ENCODE measurements around the gene TCP1.

TCP1 gene

DNA sequence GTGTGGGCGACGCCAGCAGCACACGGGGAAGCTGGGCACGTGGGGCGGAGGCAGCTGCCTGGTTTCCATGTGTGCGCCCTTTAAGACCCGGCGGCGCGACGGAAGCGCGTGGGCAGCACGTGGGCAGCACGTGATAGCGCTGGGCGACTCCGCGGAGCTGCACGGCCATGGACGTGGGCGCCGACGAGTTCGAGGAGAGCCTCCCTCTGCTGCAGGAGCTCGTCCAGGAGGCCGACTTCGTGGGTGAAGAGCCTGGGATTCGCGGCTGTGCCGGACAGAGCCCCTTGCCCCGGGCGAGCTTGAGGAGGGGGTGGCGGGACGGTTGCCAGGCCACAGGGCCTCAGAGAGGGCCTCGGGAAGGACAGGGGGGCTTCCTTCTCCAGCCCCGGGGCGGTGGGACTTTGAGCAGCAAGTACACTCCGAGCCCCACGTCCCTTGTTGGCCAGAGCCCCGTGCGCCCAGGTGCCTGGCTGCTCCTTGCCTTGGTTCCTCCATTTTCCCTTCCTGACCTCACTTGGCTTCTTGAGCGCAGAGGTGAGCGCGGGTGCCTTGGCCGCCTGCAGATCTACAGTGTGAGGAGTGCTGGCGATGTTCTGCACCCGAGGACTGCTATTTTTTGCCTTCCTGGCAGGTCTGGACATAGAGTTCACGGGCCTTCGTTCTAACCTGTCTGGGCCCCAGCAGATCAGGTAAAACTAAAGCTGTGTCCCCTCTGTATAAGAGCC lies 10.9 kb upstream of the TCP1 start, which contains the start of gene PNLDC1:
Gene PNLDC1 (plus strand): TSS at position 136 of the 725 bp plus-strand sequence. CDS start 32 bp downstream, at position 168.
- TF ChIP-seq, protein P1, sequence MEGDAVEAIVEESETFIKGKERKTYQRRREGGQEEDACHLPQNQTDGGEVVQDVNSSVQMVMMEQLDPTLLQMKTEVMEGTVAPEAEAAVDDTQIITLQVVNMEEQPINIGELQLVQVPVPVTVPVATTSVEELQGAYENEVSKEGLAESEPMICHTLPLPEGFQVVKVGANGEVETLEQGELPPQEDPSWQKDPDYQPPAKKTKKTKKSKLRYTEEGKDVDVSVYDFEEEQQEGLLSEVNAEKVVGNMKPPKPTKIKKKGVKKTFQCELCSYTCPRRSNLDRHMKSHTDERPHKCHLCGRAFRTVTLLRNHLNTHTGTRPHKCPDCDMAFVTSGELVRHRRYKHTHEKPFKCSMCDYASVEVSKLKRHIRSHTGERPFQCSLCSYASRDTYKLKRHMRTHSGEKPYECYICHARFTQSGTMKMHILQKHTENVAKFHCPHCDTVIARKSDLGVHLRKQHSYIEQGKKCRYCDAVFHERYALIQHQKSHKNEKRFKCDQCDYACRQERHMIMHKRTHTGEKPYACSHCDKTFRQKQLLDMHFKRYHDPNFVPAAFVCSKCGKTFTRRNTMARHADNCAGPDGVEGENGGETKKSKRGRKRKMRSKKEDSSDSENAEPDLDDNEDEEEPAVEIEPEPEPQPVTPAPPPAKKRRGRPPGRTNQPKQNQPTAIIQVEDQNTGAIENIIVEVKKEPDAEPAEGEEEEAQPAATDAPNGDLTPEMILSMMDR (IDR thresholded peaks at IDR 0.05) = no peak

DNA sequence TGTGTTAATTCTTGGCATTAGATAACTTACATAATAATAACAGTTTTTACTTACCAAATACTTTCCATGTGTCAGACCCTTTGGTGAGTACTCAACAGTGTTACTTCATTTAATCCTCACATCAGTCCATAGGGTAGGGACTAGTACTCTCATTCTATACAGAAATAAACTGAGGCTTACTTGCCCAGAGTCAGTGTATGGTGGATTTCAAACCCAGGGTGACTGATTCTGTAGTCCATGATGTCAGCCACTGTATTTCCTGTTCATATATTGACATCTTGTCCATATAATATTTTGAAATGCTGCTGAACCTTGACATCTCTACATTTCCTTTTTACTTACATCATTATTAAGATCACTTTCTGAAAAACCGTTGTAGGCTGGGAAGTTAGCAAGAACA lies 8.2 kb upstream of the TCP1 start:
- TF ChIP-seq, protein P1 (IDR thresholded peaks at IDR 0.05) = no peak

DNA sequence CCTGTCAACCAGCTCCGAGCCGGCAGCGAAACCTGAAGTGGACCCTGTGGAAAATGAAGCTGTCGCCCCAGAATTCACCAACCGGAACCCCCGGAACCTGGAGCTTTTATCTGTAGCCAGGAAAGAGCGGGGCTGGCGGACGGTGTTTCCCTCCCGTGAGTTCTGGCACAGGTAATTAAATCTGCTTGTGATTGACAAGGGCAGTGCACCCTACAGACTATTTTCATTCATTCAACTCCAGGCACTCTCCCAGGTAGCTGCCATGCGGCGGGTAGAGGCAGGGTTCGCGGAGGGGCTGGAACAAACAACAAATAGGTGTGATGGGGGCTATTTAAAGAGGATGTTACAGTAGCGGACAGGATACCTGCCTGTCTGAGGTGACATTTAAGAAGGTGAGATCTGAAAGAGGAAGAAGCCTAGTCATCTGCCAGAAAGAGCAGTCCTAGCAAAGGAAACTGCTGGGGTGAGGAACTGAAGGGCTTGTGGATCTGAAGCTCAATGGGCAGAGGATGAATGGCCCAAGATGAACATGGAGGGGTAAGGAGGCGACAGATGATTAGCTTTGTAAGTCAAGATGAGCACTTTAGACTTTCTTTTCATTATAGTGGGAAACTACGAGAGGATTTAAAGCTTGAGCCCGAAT lies 1.7 kb upstream of the TCP1 start:
- TF ChIP-seq, protein P1 (IDR thresholded peaks at IDR 0.05) = no peak

DNA sequence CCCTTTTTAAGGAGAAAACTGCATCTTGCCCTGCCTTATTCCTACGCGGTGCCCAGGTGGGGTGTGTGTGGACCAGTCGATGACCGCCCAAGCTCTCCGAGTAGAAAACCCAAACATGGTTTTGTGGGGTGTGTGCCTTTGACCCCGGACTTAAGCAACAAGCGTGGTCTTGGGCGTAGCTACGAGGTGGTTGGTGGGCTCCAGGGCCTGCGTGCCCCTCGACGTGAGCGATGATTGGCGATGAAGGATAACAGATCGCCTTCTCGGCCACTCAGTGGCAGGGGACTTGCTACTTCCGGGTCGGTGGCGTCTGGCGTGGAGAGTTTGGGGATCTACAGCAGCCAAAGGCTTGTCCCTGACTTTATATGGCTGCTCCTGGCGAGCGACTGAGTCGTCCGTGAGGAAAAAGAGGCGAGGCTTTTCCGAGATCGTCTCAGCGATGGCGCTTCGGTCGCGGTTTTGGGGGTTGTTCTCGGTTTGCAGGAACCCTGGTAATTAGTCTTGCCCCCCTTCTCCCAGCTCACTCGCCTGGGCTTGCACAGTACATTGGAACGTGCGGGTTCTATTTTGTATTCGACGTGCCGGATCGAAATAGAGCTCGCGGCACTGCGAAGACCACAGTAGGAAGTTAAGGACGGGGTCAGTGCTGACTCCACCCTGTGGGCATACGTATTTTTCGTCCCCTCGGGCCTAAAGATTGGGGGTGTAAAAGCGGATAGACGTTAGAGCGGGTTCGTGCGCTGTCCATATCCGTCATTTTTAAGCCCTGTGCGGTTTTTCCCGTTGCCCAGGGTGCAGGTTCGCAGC lies 950 bp upstream of the TCP1 start, which contains the start of gene MRPL18:
Gene MRPL18 (plus strand): TSS at position 319 of the 807 bp plus-strand sequence. CDS start 121 bp downstream, at position 440.
- TF ChIP-seq, protein P1 (IDR thresholded peaks at IDR 0.05) = no peak

DNA sequence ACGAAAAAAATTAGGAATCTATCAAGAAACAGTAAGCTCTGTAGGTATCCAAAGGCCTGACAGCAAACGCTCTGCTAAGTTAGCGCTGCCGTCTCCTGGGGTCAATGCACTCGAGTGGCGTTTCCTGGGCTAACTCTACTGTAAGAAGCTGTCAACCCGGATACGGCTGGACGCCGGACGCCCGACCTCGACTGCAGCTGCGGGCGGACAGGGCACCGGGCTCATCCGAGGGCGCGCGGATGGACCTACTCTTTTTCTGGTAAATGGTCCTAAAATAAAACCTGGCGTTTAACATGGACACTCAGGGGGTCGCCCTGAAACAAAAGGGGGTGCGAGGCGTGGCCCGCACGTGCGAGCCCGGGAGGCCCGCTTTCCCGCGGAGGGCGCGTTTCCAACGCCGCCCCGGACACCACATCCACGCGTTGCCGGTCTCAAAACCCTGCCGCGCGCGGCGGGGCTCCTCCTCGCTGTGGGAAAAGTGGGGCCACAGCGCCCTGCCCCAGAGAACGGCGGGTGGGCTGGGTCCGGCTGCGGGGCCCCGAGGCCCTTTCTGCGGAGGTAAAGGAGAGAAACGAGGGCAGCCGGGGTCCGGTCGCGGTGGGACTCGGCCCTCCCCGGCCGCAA lies 537 bp downstream of the TCP1 start:
- TF ChIP-seq, protein P1 (IDR thresholded peaks at IDR 0.05) = no peak

DNA sequence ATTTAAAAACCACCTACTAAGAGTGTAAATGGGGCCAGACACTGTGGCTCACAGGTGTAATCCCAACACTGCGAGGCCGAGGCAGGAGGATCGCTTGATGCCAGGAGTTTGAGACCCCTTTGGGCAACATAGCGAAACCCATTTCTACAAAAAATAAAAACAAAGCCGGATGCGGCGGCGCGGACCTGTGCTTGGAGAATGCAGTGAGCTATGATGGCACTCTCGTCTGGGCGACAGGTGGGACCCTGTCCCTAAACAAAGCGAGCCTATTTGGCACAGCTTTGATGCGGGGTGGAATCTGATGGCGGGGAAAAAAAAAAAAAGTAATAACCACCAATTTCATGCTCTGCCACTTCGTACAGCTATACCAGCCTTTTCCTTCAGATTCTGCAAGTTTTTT lies 1.1 kb downstream of the TCP1 start:
- TF ChIP-seq, protein P1 (IDR thresholded peaks at IDR 0.05) = no peak

DNA sequence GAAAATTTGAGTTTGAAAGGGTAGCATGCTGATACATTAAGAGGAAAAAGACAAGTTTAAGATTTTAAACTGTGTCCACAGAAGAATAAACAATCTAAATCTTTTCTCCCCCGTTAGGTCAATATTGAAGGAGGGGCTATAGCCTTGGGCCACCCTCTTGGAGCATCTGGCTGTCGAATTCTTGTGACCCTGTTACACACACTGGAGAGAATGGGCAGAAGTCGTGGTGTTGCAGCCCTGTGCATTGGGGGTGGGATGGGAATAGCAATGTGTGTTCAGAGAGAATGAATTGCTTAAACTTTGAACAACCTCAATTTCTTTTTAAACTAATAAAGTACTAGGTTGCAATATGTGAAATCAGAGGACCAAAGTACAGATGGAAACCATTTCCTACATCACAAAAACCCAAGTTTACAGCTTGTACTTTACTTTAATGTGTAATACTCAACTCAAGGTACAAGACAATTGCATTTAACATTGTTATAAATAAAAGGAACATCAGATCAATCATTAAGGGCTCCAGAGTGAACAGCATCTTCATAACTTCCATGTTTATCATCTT lies 10.8 kb downstream of the TCP1 start:
- TF ChIP-seq, protein P1 (IDR thresholded peaks at IDR 0.05) = no peak

All from LNCAP (cell line).